ENCODE measurements around the gene DNAH2. TPM values are rescaled to one million over a fixed set of nuclear protein-coding genes. Genes with fewer than 3 reads are reported as not detected.

The DNAH2 gene
- total RNA-seq, 1 experiment from 2014 or later = 0.15 TPM

DNA sequence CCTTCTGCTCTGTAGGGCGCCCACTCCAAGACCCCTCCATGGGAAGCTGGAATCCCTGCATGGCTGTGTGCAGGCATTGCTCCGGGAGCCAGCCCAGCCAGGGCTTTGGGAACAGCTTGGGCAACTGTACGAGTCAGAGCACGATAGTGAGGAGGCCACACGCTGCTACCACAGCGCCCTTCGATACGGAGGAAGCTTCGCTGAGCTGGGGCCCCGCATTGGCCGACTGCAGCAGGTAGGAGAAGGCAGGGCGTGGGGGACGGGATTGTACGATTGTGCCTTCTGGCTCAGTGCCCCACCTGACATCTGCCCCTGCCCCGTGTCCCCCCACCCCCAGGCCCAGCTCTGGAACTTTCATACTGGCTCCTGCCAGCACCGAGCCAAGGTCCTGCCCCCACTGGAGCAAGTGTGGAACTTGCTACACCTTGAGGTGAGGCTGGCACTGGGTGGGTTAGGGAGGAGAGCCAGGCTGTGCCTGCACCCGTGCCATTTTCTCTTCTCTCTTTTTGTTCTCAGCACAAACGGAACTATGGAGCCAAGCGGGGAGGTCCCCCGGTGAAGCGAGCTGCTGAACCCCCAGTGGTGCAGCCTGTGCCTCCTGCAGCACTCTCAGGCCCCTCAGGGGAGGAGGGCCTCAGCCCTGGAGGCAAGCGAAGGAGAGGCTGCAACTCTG lies 128.7 kb downstream of the DNAH2 start:
- H2BK12ac ChIP-seq (ENCODE audit: insufficient read length, low read depth, low read length) = no peak overlapping the region
- H2BK20ac ChIP-seq (ENCODE audit: low read depth, low read length, poor library complexity, severe bottlenecking) = no peak overlapping the region
- H3K4ac ChIP-seq (ENCODE audit: low read depth, low read length) = no peak overlapping the region
- H3K4me2 ChIP-seq (ENCODE audit: insufficient read depth, insufficient read length, low read length) = no peak overlapping the region
- no peak overlapping the region for H3K27ac ChIP-seq (ENCODE audit: insufficient read length, low read depth, low read length)
- no peak overlapping the region for H2BK5ac ChIP-seq (ENCODE audit: insufficient read length, low read length)
- H3K23me2 ChIP-seq (ENCODE audit: insufficient read length, low read depth, low read length, poor library complexity, severe bottlenecking) = peaks cover 29% of the 10 kb centered on the region
- no peak overlapping the region for H3K18ac ChIP-seq (ENCODE audit: insufficient read length, low read depth, low read length)
- no peaks in the 10 kb centered on the region for H3K9me3 ChIP-seq (ENCODE audit: control insufficient read depth, low read depth, low read length)
- H4K20me1 ChIP-seq (ENCODE audit: control insufficient read depth, insufficient read depth, insufficient read length) = no peaks in the 10 kb centered on the region
- no peak overlapping the region for H2BK120ac ChIP-seq (ENCODE audit: low read depth, low read length, poor library complexity, severe bottlenecking)
- H3T11ph ChIP-seq (ENCODE audit: low read length) = no peak overlapping the region
- DNase-seq = no peak
- no peak overlapping the region for H3K56ac ChIP-seq (ENCODE audit: insufficient read length, low read depth, low read length)
- TF ChIP-seq, protein P1, sequence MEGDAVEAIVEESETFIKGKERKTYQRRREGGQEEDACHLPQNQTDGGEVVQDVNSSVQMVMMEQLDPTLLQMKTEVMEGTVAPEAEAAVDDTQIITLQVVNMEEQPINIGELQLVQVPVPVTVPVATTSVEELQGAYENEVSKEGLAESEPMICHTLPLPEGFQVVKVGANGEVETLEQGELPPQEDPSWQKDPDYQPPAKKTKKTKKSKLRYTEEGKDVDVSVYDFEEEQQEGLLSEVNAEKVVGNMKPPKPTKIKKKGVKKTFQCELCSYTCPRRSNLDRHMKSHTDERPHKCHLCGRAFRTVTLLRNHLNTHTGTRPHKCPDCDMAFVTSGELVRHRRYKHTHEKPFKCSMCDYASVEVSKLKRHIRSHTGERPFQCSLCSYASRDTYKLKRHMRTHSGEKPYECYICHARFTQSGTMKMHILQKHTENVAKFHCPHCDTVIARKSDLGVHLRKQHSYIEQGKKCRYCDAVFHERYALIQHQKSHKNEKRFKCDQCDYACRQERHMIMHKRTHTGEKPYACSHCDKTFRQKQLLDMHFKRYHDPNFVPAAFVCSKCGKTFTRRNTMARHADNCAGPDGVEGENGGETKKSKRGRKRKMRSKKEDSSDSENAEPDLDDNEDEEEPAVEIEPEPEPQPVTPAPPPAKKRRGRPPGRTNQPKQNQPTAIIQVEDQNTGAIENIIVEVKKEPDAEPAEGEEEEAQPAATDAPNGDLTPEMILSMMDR (conservative IDR thresholded peaks at IDR 0.05) = no peak
- no peak overlapping the region for H3K27ac Mint-ChIP-seq
- no peak overlapping the region for H2AFZ ChIP-seq (ENCODE audit: low read length)
- peaks cover 11 to 27% of the 10 kb centered on the region in 2 experiments for H3K4me1 Mint-ChIP-seq
- no peak overlapping the region for H4K5ac ChIP-seq (ENCODE audit: insufficient read length, low read depth, low read length)
- H3K4me3 Mint-ChIP-seq = peak overlapping the region in 1 of 2 experiments; percentile 35; a peak in 1 of 5 replicates
- H3K27me3 ChIP-seq (ENCODE audit: insufficient read depth, low read length) = peaks cover 3% of the 10 kb centered on the region; the same call in 1 of the 2 replicates
- H3K79me1 ChIP-seq (ENCODE audit: insufficient read depth, low read depth, low read length, poor library complexity, severe bottlenecking) = no peaks in the 10 kb centered on the region
- no peaks in the 10 kb centered on the region for H3K4me1 ChIP-seq (ENCODE audit: insufficient read depth, low read length)
- H3K9ac ChIP-seq (ENCODE audit: extremely low read depth, insufficient read length, low read length) = no peak overlapping the region
- no peak overlapping the region for H4K8ac ChIP-seq (replicated peaks; ENCODE audit: insufficient read length, low read depth, low read length)
- H3K79me2 ChIP-seq (ENCODE audit: insufficient read depth, low read length) = no peaks in the 10 kb centered on the region
- H3K27me3 Mint-ChIP-seq (ENCODE audit: low read depth) = peaks cover 8% of the 10 kb centered on the region
- no peaks in the 10 kb centered on the region; a peak in 1 of 5 replicates for H3K9me3 Mint-ChIP-seq
- H3K14ac ChIP-seq (ENCODE audit: insufficient read depth, low read length) = no peak overlapping the region
- H3K36me3 Mint-ChIP-seq (ENCODE audit: insufficient read depth in 1 of 3, low read depth in 3 of 3) = peaks cover 2 to 31% (median 31%) of the 10 kb centered on the region in 3 experiments; a peak in 6 of 7 replicates
- no peak overlapping the region for H2BK15ac ChIP-seq (ENCODE audit: low read depth, low read length)
- no peak overlapping the region for H4K91ac ChIP-seq (ENCODE audit: insufficient read length, low read depth, low read length)
- no CpG with 5 or more reads among the region's 22 CpGs for WGBS (ENCODE audit: extremely low coverage, insufficient read length, low lambda C conversion rate)
- H3K23ac ChIP-seq (ENCODE audit: insufficient read length, low read depth, low read length) = no peak overlapping the region
- H2AK5ac ChIP-seq (ENCODE audit: insufficient read length, low read length) = no peak overlapping the region
